HepG2 (cell line): ENCODE data around the gene TAS2R39.

ENCODE experiments used
- HCFC1 ChIP-seq: fragments of 150-350 bp; IDR thresholded peaks from 2 replicates; pipeline ENCODE4 v1.6.1; 2014; ENCODE audit warnings: low read depth, low read length
- HNF4A ChIP-seq: sonication (generic); formaldehyde crosslinking; IDR thresholded peaks from 2 replicates; pipeline ENCODE4 v1.4.0; 2020; ENCODE audit warnings: missing genetic modification reagents
- PHF21A ChIP-seq: sonication (generic); formaldehyde crosslinking; IDR thresholded peaks from 2 replicates; pipeline ENCODE4 v1.5.0; 2020; ENCODE audit warnings: mild to moderate bottlenecking, missing genetic modification reagents
- XRCC5 ChIP-seq: fragments of 200-400 bp; formaldehyde crosslinking; optimal IDR thresholded peaks from 2 replicates; pipeline ENCODE3; 2017; ENCODE audit warnings: mild to moderate bottlenecking, low read length
- ZNF512 ChIP-seq: sonication (generic); formaldehyde crosslinking; IDR thresholded peaks from 2 replicates; pipeline ENCODE4 v1.4.0; 2020; ENCODE audit warnings: mild to moderate bottlenecking, missing genetic modification reagents
- ZNF883 ChIP-seq: sonication (generic); formaldehyde crosslinking; IDR thresholded peaks from 2 replicates; pipeline ENCODE4 v1.5.1; 2020; ENCODE audit warnings: mild to moderate bottlenecking, missing genetic modification reagents; ENCODE audit errors: not compliant biosample characterization
- TF ChIP-seq, protein P1 (sequence below), 2 experiments: IDR thresholded peaks; 2 replicates each; pipeline ENCODE4 v1.6.1; 2011 to 2012; ENCODE audit warnings: low read length in 2 of 2, borderline replicate concordance in 1 of 2, low read depth in 1 of 2, mild to moderate bottlenecking in 1 of 2, moderate library complexity in 1 of 2
- TF ChIP-seq, protein P2 (sequence below): sonication (generic); formaldehyde crosslinking; IDR thresholded peaks from 2 replicates; pipeline ENCODE4 v1.5.0; 2020; ENCODE audit warnings: mild to moderate bottlenecking, missing genetic modification reagents, moderate library complexity

- TF ChIP-seq, protein P1, sequence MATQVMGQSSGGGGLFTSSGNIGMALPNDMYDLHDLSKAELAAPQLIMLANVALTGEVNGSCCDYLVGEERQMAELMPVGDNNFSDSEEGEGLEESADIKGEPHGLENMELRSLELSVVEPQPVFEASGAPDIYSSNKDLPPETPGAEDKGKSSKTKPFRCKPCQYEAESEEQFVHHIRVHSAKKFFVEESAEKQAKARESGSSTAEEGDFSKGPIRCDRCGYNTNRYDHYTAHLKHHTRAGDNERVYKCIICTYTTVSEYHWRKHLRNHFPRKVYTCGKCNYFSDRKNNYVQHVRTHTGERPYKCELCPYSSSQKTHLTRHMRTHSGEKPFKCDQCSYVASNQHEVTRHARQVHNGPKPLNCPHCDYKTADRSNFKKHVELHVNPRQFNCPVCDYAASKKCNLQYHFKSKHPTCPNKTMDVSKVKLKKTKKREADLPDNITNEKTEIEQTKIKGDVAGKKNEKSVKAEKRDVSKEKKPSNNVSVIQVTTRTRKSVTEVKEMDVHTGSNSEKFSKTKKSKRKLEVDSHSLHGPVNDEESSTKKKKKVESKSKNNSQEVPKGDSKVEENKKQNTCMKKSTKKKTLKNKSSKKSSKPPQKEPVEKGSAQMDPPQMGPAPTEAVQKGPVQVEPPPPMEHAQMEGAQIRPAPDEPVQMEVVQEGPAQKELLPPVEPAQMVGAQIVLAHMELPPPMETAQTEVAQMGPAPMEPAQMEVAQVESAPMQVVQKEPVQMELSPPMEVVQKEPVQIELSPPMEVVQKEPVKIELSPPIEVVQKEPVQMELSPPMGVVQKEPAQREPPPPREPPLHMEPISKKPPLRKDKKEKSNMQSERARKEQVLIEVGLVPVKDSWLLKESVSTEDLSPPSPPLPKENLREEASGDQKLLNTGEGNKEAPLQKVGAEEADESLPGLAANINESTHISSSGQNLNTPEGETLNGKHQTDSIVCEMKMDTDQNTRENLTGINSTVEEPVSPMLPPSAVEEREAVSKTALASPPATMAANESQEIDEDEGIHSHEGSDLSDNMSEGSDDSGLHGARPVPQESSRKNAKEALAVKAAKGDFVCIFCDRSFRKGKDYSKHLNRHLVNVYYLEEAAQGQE (IDR thresholded peaks at IDR 0.05; ENCODE audit: borderline replicate concordance in 1 of 2, low read depth in 1 of 2, low read length in 2 of 2) = no peak
- TF ChIP-seq ZNF512 (CRISPR knock-in tag) = no peak
- TF ChIP-seq HNF4A (CRISPR knock-in tag) = no peak
- TF ChIP-seq HCFC1 = no peak
- TF ChIP-seq ZNF883 = no peak
- no peak for TF ChIP-seq PHF21A (CRISPR knock-in tag)
- TF ChIP-seq XRCC5 = no peak
- TF ChIP-seq, protein P2, sequence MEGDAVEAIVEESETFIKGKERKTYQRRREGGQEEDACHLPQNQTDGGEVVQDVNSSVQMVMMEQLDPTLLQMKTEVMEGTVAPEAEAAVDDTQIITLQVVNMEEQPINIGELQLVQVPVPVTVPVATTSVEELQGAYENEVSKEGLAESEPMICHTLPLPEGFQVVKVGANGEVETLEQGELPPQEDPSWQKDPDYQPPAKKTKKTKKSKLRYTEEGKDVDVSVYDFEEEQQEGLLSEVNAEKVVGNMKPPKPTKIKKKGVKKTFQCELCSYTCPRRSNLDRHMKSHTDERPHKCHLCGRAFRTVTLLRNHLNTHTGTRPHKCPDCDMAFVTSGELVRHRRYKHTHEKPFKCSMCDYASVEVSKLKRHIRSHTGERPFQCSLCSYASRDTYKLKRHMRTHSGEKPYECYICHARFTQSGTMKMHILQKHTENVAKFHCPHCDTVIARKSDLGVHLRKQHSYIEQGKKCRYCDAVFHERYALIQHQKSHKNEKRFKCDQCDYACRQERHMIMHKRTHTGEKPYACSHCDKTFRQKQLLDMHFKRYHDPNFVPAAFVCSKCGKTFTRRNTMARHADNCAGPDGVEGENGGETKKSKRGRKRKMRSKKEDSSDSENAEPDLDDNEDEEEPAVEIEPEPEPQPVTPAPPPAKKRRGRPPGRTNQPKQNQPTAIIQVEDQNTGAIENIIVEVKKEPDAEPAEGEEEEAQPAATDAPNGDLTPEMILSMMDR (CRISPR knock-in tag) = no peak
Measured at GRCh38 chr7:143216686-143217085, 33.5 kb downstream of the TAS2R39 start.
